Right lung (tissue), 5 donors: ENCODE results near the gene C1QTNF1. TPM values are rescaled to one million over a fixed set of nuclear protein-coding genes. Genes with fewer than 3 reads are reported as not detected.
"Not testable (repeated sequence)": the region's sequence is repeated elsewhere in the genome, so short reads cannot be mapped to it uniquely, and the experiment has no call there.

Source experiments
- DNase-seq, 2 donors: peaks; one replicate each; pipeline ENCODE4 v3.0.0-alpha.2; 2013
- polyA plus RNA-seq, 5 donors: library from polyadenylated mRNA; unstranded; fragments of 120-200 nt; gene quantifications; one replicate each; pipeline versions ENCODE4 v1.2.1 to v1.2.3, GENCODE V29; 2013; ENCODE audit warnings: inconsistent platforms in 1 of 5, low replicate concordance in 1 of 5; ENCODE audit not compliant: insufficient read length in 5 of 5, insufficient read depth in 1 of 5

The C1QTNF1 gene
- polyA plus RNA-seq, 5 donors: 1.5 to 2.7 (median 2.2) TPM

DNA sequence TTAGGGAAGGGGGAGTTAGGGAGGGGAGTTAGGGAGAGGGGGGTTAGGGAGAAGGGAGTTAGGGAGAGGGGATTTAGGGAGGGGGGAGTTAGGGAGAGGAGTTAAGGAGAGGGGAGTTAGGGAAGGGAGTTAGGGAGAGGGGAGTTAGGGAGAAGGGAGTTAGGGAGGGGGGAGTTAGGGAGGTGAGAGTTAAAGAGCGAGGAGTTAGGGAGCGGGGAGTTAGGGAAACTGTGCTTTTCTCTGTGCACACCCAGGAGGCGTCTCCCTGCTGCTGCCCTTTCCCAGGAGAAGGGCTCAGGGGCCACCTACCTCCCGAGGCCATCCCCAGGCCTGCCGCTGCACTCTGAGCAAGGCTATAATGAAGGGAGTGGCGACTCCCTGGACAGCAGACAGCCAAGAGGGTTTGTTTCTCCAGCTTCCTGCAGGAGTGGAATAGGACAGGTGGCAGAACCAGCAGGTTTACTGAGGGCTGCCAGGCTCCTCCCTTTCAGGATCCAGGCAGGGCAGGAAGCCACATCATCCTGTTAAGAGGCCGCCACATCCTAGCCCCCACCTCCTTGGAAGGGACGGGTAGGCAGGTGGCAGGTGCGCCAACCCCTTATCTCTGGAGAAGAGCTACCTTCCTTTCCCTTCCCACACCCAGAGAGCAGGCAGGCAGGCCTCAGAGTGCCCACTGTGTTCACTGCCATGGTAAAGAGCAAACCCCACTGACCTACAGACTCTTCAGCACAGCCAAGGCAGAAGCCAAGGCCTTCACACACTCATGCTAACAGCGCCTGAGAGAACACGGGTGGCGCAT is 18.7 kb upstream of the C1QTNF1 start:
- DNase-seq: no peak

DNA sequence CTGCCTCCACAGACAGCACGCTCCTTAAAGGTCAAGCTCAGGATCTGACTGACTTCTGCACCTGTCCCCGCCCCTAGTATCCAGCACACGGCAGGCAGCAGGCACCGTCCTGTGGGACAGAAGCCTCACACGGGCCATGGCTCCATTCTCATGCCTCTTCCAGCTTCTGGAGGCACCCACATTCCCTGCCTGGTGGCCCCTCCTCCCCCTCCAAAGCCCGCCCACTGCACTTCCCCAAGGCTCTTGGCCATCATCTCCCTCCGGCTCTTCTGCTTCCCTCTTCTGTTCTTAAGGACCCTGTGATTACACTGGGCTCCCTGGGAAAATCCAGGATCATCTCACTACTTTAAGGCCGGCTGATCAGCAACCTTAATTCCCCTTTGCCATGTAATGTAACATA is 17.9 kb upstream of the C1QTNF1 start:
- no peak for DNase-seq

DNA sequence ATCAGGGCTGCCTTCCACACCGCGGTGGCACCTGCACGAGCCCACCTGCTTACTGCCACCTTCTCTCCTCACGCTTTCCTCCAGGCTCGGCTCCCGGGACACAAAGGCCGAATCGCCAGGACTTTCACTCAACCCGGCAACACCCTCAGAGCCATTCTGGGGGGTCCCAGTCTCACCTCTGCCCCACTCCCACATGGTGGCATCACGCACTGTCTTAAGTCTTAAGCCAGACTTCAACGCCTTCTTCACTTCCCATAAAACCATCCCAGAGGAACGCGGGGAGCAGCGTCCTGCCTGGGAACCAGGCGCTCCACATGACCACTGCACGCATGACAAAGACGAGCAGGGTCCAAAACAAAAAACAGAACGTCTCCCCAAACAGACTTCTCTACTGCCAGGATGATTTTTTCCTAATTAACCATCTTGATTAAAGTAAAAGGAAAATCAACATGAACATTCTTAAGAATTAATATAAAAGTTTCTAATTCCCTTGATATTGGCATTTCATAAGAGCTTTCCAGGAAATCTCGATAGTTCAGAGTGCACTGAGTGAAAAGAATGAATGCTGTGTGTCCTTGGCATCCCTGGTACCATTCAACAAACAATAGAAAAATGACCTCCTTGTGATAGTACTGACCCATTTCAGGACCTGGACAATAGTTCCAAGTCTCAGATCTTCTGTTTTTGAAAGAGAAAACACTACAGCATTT is 17.0 kb upstream of the C1QTNF1 start:
- no peak for DNase-seq

DNA sequence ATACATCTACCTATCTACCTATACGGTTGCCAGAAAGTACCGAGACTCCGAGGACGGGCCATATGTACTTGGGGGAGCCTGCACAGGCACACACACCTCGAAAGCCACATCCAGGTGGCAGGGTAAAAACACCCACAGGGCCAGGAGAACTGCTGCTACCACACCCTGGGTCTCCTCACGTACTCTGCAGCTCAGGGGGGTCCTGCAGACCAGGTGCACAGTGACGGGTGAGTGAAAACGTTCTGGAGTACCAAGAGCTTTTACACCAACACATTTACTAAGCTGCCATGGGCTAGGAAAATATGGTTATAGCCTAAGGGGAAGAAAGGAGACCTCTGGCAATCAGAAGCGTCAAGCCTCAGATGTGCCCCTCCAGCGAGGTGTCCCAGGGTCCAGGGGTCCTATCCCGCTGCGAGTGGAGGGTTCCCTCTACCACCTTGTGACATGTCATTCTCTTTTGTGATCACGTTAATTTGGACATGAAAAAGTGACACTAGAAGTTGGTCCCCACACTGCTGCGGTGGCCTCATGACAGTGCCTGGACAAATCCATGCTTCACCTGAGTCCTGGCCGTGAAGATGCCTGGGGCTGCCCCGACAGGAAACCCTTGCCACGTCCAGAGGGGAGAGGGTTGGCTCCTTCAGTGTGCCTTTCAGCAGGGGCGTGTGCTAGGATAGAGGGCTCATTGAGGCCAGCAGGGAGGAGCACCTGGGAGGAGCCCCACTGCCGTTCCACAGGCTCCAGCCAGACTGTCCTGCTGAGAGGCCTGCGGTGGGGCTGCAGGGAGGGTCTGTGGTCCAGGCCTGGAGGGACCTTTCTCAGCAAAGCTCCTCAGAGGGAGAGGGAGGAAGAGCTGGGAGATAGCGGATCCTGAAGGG is 16.2 kb upstream of the C1QTNF1 start:
- DNase-seq: no peak

DNA sequence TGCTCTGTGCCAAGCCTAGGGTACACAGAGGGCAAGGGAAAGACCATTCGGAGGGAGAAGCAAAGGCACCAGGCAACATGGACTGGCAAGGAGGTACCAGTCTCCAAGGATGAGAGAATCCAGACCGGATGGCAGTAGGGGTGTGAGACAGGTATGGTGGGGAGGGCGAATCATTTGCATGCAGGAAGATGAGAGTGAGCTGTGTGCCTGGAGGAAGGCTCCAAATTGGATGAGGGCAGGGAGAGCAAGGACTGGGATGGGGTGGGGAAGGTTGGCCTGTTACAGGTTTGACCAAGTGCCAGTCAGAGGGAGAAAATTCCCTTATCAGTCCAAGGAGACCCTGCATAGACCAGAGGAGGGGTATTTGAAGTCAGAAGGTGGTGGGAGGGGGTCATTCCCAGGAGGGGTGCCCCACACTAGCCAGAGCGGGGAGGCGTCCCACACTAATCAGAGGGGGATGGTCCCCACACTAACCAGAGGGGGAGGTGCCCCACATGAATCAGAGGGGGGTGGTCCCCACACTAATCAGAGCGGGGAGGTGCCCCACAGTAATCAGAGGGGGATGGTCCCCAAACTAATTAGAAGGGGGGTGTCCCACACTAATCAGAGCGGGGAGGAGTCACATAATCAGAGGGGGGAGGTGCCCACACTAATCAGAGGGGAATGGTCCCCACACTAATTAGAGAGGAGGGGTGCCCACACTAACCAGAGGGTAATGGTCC is 15.1 kb upstream of the C1QTNF1 start:
- no peak for DNase-seq

DNA sequence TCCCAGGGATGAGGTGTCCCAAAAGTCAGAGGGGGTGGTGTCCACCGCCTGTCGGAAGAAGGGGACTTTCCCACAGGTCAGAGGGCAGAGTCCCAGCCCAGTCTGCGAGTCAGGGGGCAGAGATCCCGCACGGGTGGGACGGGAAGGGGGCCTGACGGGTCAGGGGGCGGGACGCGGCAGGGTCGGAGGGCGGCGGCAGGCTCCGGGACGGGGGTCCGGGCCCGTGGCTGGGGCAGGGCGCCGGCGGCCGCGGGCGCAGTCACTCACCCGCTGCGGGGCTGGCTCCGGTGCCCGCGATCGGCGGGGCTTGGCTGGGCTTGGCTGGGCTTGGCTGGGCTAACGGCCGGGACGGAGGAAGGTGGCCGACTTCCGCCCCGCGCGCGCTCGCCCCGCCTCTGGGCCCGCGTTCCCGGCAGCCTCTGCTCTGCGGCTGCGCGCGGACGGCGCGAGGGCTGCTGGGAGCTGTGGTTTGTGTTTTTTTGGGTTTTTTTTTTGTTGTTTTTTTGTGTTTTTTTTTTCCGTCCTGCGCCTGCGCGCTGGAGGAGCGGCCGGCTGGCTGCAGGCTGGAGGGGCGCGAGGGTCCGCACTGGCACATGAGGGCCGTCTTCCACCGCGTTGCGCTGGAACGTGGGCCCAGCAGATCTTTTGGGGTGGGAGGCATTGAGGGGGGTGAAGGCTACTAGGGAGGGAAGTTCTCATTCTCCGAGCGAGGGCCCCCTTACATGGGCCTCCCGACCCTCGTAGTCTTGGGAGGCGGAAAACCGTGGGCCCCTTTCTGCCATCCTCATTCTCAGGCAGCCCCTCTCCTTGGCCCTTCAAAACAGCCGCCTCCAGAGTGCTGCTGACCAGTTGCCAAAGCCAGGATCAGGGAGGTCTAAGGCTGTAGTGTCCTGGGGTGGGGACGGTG is 14.3 kb upstream of the C1QTNF1 start, which contains the start of gene CANT1:
Gene CANT1, minus strand, starts transcription at position 368 of the 907 bp plus-strand sequence. CDS start 12,142 bp downstream, outside the sequence.
- DNase-seq: peak; percentile 91

DNA sequence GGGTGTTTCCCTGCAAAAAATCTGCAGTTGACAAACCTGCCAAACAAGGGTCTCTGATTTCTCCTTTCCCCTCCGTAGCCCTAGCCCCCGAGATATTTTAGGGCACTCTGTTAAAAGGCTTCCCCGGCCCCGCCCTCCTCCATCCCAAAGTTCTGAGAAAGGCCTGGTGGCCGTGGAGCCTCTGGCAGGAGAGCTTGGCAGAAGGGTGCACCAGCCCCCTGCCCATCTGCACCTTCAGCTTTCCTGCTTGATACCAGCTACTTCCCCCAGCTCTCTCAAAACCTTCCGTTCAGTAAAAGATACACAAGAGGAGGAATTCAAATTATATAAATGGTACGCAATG is 13.7 kb upstream of the C1QTNF1 start:
- no peak for DNase-seq

DNA sequence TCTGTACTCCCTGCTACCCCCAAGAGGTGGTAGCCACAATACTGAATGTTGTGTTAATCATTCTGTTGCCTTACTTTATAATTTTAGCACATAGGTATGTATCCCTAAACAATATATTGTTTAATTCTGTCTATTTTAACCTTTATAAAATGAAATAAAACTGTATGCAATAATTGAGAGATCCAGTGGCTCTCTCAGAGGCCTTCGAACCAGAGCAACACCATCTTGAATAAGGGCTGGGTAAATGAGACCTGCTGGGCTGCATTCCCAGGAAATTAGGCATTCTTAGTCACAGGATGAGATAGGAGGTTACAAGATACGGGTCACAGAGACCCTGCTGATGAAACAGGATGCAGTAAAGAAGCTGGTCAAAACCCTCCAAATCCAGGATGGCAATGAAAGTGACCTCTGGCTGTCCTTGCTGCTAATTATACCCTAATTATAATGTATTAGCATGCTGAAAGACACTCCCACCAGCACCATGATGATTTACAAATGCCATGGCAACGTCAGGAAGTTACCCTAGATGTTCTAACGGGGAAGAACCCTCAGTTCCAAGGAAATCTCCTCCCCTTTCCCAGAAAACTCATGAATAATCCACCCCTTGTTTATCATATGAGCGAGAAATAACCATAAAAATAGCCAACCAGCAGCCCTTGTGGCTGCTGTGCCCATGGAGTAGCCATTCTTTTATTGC is 12.4 kb upstream of the C1QTNF1 start:
- DNase-seq: no peak

DNA sequence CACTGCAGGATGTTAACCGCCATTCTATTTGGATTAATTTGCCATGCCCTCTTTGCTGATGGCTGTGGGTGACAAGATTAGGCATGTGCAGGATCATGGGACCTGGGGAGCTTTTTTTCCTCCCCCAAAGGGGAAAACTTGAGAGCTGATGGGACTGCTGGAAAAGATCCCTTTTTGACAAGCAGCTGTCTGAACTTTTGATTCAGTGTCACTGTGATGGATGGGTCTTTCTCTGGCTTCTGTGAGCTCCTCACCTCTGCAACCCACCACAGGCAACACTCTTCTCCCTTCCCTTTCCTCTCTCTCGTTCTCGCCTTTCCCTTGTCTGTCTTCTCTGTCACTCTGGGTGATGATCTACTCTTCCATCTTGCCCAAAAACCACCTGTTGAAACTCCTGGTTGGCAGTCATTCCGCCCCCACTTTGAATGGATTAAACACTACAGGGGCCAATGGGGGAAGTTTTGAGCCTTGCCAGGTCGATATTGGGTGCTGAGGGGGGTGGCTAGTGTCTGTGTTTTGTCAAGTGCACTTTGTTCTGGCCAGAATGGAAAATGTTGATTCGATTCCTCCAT is 11.3 kb upstream of the C1QTNF1 start:
- DNase-seq: no peak

DNA sequence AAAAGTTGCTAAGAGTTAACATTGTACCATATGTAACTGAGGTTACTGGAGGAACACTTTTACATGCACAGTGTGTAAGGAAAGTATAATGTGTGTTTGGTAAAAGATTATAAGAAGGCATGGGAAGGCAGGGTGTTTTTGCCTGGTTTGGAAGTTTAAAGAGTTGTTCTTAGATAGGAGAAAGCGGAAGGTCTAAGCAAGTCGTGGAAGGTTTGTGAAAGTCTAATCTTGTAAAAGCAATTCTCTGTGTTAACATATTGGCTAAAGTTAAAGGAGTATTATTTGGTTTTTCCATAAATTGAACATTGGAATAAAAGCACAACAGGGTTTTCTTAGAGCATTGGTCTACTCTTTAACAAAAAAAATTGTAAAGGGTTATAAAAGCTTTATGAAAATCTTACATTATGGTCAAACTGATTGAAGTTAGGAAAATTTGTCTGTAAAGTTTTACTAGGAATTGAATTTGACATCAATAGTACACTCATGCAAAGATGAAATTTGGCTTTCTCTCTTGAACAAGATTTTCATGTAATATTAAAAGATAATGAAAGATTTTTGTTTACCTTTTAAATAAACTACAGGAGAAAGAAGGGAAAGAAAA is 9.7 kb upstream of the C1QTNF1 start:
- no peak for DNase-seq

DNA sequence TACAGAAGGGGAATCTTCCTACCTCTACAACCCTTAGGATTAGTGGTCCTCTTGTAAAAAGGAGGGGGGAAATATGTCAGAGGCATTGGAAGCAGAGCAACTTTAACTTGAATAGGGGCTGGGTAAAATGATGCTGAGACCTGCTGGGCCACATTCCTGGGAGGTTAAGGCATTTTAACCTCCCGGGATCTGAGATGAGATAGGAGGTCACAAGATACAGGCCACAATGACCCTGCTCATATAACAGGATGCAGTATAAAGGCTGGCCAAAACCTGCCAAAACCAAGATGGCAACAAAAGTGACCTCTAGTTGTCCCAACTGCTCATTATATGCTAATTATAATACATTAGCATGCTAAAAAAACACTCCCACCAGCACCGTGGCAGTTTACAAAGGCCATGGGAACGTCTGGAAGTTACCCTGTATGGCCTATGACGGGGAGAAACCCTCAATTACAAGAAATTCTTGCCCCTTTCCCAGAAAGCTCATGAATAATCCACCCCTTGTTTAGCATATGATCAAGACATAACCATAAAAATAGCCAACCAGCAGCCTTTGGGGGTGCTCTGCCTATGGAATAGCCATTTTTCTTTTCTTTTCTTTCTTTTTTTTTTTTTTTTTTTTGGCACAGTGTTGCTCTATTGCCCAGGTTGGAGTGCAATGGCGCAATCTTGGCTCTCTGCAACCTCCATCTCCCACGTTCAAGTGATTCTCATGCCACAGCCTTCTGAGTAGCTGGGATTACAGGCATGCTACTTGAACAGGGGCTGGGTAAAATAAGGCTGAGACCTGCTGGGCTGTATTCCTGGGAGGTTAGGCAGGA is 6.2 kb upstream of the C1QTNF1 start:
- DNase-seq: no peak

DNA sequence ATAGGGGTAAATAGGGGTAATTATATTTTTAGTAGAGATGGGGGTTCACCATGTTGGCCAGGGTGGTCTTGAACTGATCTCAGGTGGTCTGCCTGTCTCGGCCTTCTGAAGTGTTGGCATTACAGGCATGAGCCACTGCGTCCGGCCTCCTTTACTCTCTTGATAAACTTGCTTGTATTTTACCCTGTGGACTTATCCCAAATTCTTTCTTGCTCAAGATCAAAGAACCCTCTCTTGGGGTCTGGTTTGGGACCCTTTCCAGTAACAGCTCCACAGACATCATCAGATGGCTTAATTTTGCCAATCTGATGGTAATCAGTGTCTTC is 5.6 kb upstream of the C1QTNF1 start:
- no peak for DNase-seq

DNA sequence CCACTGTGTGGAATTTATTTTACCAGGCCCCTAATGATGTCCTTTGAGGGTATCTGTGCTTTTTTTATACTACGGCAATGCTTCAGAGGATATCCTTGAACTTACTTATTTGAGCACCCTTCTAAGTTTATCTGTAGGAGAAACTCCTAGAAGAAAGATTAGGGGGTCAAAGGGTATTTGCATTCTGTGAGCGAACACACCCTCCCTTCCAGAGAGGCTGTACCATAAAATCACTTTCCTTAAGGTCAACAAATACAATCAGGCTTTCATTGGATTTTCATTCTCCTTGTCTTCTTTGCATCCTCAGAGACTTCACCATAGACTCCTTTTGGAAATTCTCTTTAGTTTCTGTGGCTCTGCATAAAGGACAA is 4.7 kb upstream of the C1QTNF1 start:
- DNase-seq: no peak

DNA sequence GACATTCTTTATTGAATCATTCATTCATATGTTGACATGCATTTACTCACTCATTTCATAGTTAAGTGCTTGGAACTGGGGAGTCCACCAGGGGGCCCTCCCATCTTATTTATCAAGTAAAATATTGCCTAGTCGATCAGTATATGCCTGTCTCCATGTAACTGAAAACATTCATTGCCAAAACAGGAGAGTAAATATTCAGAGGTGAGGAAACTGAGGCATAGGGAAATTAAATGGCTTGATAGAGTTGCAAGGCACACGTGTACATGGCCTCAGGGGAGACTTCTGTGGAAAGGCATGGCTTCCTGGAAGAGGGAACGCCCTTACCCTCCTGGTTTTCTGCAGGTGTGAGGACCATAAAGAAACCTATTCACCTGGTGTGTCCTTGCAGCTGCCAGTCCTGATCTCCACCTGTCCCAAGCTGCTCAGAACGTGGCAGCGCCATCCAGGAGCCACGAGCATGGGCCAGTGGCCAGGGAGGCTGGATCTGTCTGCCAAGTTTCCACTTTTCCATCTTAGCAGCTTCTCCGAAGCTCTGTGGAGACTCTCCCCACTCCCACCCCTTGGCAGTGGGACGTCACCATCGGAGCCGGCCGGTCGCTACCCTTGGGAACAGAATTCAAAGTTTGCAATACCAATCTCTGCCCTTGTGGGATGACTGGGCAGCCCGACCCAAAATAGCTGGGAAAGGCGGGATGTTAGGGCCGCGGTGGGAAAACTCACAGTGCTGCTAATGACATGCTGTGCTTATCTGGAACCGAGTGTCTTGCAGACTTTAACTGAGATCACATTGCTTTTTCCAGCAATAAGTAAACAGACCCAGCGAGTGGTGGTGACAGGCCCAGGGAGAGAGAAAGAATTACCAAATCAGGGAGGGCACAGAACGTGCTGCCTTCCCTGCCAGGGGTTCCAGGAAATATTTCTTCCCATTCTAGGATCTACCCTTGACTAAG is 4.1 kb upstream of the C1QTNF1 start:
- DNase-seq: no peak

DNA sequence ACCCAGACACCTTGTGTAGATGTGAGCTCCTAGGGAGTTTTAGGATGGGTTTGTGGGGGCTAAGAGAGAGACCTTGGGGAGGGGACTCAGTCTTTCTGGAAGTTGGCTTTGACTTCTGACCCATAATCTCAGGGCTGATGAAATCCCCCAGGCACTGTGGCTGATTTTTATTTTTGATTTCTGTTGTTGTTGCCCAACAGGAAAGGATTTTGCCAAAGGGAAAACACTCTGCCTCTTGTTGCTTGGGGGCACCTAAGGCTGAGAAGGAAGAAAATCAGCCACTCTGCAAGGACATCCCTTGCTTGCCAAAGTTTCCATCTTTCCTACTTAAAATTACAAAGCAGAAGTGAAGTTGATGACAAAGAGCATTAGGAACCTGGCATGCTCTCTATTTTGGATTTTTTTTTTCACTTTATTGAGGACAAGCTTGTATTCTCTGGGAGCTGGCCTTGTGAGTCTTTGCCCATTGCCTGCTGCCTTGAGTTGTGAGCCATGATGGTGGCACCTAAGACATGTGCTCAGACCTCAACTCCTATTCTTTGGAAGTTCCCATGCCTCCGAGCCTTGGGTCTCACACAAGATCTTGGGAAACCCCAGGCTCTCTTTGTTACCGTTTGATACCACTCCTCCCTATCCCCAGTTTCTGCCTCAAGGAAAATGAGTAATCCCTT is 3.2 kb upstream of the C1QTNF1 start:
- DNase-seq: no peak

DNA sequence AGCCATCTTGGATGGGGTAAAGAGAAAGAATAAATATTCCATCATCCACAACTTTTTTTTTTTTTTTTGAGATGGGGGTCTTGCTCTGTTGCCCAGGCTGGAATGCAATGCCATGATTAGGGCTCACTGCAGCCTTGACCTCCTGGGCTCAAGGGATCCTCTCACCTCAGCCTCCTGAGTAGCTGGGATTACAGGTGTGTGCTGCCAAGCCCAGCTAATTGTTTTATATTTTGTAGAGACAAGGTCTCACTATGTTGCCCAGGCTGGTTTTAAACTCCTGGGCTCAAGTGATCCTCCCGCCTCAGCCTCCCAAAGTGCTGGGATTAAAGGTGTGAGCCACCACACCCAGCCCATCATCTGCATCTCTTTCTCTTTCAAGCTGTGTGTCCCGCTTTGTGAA is 2.0 kb upstream of the C1QTNF1 start:
- DNase-seq: not testable (repeated sequence)
